GM03348 (cell line): ENCODE measurements around the gene LIN7B.

Experiments
- DNase-seq: peaks from one replicate; pipeline ENCODE4 v3.0.0; 2012; ENCODE audit warnings: low spot score

The LIN7B gene

DNA sequence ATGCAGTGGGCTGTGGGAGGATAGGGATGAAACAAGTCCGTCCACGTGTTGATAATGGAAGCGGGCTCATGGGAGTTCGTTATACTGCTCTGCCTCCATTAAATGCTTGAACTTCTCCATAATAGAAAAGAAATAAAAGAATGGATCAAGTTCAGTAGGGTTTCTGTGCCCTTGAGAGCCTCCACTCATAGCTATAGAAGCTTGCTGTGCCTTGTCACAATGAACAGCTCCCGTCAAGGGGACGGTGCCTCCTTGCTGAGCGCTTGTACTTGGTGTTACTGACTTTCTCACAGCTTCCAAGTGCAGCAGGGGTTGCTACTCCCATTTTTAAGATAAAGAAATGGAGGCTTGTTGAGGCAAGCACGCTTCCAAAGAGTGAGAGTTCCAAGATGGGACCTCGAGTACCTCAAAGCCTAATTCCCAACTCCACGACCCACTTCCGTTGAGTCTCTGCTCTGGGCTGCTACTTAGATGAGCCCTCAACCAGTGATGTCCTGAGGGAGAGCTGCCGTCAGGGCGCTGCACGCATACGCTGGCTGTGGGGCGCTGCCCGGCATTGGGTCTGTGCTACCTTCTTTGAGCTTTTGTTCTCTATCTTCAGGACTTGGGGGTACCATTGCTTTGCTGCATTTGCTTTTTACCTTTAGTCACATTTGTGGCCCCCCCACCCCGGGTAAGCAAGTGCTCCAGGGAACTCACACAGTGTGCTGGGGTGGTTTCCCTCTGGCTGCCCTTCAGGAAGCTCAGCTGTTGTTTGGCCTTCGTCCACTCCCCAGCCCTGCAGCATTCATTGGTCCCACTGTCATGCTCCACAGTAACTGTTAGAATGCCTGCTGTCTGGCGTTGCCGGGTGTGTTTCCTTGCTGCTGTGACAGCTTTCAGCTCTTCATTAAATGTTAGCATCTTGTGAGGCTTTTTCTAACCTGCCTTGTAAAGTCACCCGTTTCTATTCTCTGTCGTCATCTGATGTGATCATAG, 19.4 kb upstream of the LIN7B start:
- no peak for DNase-seq

DNA sequence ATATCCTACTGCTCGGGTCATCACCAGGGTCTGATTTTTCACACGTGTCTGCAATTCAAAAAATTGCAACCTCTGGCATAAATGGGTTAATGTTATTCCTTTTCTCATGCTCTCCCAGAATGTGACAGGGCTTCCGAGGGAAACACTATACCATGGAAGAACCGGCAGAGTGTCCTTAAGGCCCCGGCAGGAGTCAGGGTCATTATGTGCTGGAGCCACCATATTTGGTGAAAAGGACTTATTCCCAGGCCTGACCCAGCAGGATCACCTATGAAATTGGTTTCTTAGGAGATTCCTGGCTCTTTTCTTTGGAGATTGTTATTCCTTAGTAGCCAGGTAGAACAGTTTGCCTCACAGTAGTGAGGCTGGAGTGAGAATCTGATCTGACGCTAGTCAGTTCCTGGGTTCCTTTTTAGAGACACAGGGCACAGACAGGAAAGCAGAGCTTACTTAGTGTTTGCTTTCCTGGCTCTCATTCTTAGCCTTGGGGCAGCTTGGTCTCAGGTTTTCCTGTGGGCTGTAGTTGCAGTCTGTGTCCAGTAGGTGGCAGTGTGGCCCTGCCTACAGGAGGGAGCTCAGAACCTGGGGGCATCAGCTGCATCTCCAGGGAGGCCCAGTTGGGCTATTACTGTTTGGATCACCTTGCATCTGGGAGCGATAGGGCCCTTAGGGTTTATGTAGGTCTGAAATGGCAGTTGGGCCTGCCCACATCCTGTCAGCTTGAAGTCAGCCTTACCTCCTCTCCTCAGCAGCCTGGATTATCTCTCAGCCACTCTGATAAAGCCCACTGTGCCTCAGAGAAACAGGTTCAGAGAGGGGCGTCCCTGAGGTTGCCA, 16.5 kb upstream of the LIN7B start:
- peak; percentile 82 for DNase-seq

DNA sequence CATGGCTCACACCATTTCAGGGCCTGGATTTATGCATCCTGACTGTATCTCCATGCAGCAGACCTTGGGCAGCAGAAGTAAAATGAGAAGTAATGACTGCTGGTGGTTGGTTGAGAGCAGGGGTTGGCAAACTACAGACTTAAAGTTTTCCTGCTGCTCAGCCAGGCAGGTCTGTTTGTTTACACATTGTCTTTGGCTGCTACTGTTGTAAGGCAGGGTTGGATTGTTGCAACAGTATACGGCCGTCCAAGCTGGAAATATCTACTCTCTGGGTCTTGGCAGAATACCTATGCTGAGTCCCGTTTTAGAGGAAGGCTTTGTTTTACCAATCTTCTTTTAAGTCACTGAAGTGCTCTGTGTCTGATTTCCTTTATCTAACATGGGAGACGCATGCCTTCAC, 15.4 kb upstream of the LIN7B start:
- DNase-seq, result no peak

GRCh38 chr19:49101160-49101559, 13.0 kb upstream of the LIN7B start:
- no peak for DNase-seq

GRCh38 chr19:49102303-49102702, 11.9 kb upstream of the LIN7B start:
- DNase-seq, result no peak

- no peak for DNase-seq
Measured at GRCh38 chr19:49103331-49104085, 10.7 kb upstream of the LIN7B start.

GRCh38 chr19:49104229-49104864, 9.8 kb upstream of the LIN7B start:
- no peak for DNase-seq

DNA sequence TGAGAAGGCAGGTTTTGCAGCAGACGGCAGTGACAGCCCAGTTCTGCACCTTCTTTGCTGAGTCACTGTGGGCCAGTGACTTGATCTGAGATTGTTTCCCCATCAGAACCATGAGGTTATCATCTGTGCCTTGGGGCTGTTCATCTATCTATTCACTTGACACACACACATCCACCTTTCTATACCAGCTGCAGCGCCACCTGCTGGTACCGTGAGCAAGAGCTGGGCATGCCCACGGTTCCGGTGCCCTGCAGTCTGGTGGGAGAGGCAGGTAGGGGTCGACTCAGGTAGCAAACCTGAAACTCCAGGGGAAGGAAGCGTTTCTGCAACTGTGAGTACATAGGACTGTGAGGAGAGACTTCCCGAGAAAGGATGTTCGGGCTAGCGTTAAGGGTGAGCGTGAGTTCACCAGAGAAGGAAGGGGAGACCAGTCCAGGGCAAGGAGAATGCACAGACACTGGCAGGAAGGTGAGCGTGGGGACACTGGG, 7.5 kb upstream of the LIN7B start:
- DNase-seq, result peak; percentile 52

DNA sequence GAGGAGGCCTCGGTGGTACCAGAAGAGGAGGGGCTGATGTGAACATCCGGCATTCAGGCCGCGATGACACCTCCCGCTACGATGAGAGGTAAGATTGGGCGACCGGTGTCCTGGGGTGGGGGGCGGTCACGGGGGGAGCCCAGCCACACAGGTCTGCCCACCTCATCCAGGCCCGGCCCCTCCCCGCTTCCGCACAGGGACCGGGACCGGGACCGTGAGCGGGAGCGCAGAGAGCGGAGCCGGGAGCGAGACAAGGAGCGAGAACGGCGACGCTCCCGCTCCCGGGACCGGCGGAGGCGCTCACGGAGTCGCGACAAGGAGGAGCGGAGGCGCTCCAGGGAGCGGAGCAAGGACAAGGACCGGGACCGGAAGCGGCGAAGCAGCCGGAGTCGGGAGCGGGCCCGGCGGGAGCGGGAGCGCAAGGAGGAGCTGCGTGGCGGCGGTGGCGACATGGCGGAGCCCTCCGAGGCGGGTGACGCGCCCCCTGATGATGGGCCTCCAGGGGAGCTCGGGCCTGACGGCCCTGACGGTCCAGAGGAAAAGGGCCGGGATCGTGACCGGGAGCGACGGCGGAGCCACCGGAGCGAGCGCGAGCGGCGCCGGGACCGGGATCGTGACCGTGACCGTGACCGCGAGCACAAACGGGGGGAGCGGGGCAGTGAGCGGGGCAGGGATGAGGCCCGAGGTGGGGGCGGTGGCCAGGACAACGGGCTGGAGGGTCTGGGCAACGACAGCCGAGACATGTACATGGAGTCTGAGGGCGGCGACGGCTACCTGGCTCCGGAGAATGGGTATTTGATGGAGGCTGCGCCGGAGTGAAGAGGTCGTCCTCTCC, 6.3 kb upstream of the LIN7B start:
- DNase-seq, result no peak

DNA sequence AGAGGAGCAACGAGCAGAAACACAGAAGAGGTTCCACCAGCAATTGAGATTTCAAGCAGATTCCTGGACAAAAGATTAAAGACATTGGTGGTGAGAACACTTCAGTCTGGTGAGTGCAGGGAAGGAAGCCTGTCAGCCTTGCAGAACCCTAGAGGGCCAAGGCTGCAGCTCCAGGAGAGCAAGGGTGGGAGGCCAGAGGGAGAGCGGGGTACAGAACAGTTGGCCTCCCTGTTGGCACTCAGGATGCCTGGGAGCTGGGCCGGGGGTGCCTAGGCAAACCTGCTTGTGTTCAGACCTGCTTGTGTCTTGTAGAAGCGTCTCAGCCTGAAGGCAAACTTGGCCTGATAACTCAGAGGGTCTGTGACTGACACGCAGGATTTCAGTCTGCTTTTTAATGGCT, 5.1 kb upstream of the LIN7B start:
- no peak for DNase-seq

GRCh38 chr19:49109569-49110233, 4.5 kb upstream of the LIN7B start:
- DNase-seq, result no peak

DNA sequence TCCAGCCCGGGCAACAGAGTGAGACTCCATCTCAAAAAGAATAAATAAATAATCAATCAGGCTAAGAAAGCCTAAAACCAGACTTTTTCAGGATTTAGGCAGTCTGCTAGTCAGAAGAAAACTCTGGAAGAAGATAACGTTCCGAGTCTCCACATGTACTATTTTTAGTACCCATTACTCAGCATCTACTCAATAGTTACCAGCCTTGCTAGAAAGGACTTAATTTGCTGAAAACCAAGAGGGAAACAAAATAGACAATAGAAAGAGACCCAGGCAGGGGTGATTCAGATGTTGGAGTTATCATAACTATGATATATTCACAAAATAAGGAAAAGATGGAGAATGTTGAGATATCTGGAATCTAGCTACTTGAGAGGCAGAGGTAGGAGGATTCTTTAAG, 3.6 kb upstream of the LIN7B start:
- peak; percentile 37 for DNase-seq

DNA sequence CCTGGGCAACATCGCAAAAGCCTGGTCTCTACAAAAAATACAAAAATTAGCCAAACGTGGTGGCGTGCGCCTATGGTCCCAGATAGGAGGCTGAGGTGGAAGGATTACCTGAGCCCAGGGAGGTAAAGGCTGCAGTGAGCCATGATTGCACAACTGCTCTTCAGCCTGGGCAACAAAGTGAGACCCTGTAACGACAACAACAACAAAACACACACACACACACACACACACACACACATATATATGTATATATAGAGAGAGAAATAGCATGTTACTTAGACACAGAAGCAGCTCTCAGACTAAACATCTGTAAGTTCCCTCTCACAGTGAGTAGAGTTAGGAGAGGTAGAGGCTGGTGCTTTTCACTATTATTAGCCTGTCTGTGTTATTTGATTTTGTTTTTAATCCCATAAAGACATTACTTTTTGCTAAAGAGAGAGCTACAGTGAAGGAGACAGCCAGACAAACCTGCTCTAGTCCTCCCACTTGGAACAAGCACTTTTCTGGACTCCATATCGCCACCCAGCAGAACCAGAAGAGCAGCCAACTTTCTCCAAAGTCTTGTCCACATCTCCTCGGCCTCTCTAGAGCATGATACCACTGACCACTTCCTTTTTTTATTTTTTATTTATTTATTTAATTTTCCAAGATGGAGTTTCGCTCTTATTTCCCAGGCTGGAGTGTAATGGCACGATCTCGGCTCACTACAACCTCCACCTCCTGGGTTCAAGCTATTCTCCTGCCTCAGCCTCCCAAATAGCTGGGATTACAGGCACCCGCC, 2.8 kb upstream of the LIN7B start:
- no peak for DNase-seq

DNA sequence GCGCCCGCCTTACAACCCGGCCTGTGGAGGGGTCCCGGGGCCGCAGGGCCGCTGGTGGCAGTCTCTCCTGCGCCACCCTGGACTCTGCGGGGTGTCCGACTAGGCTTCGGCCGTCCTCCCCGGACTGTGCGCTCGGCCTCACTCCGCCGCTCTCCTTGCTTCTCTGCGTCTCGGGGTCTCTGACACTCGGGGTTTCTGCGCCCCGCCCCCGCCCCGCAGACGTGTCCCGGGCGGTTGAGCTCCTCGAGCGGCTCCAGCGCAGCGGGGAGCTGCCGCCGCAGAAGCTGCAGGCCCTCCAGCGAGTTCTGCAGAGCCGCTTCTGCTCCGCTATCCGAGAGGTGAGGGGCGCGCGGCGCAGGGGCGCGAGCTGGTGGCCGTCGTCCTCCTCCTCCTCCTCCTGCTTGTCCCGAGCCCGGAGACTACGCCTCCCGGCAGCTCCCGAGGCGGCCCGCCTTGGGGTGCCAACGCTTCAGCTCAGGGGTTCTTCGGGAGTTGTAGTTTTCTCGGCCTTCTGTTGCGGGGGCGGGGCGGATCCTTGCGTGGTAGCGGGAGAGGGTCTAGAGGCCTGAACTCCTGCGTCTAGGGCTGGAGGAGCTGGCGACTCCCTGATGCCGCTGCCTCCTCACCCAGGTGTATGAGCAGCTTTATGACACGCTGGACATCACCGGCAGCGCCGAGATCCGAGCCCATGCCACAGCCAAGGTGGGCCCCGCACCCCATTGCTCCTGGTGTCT, 627 bp downstream of the LIN7B start:
- DNase-seq, result peak; percentile 72

GRCh38 chr19:49116544-49116943, 2.4 kb downstream of the LIN7B start:
- no peak for DNase-seq

DNA sequence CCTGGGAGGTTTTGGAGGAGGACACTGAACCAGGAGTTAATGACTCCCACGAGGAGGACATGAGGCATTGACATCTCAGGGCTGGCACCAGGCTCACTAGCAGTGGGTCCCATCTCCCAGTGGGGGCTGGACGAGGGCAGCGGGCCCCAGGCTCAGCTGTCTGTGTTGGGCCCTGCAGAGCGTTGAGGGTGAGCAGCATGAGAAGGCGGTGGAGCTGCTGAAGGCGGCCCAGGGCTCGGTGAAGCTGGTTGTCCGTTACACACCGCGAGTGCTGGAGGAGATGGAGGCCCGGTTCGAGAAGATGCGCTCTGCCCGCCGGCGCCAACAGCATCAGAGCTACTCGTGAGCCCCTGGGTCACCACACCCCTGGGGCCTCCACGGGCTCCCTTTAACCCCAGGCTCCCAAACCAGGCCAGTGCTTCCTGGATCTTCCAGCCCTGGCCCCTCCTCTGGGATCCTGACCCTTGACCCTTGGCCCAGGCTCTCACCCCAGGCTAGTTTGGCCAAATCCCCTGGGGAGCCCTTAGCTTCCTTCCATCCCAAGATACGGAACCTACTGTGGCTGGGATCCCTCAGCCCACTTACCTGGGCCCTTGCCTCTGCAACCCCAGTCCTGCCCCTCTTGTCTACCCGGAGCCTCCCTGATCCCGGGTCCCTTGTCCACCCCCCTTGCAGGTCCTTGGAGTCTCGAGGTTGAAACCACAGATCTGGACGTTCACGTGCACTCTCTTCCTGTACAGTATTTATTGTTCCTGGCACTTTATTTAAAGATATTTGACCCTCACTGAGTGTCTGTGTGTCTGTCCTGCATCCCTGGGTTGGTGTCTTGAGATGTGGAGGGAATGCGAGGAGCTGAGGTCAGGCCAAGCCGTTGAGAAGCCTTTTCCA, 3.8 kb downstream of the LIN7B start:
- no peak for DNase-seq

DNA sequence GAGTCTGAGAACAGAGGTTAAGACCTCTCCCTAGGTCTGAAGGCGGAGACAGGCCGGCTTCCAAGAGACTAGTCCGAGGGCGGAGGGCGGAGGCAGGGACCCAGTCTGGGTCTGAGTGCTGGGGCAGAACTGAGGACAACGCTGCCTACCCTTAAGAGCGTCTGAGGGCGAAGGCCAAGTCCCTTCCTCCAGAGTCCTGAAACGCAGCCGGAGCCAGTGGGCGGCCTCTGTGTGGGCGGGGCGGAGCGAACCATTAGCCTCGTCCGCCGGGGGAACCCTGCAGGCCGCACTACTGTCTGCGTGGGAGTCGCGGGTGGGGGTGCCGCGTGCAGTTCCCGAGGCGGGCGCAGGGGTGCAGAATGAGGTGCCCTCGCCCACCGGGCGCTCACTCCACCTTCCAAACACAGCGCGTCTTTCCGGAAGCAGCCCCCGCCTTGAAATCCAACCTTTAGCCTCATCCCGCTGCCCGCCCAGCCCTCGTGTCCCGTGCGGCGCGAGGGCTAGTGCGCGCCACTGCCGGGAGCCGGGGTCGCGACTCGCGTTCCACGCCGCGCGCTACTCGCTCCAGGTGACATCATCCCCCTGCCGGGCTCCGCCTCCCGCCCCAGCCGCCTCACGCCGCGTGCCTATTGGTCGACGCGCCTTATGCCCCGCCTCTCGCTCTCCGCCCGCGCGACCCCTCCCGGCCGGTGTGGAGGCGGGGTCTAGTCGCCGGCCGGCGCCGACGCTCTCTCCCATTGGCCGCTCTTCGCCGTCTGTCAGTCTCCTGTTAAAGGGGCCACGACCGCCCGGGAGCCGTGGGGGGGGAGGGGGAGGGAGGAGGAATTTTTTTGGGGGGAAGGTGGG, 4.6 kb downstream of the LIN7B start, which contains the start of gene C19orf73:
C19orf73 (minus strand) TSS at position 579 of the 846 bp plus-strand sequence; CDS start at position 458, 121 bp downstream.
- peak; percentile 100 for DNase-seq
